GM18508 (cell line): Measurements from ENCODE around the gene TEX13A.
"Not testable (repeated sequence)": the region's sequence is repeated elsewhere in the genome, so short reads cannot be mapped to it uniquely, and the experiment has no call there.

Source experiments
- ATAC-seq: cut with Tn5 transposase; IDR thresholded peaks from one replicate; pipeline ENCODE4 v1.9.1; 2021; ENCODE audit warnings: moderate number of reproducible peaks; ENCODE audit not compliant: insufficient read depth, unreplicated experiment

The TEX13A gene

GRCh38 chrX:105220636-105221035 is at the start of gene TEX13A:
TSS of gene TEX13A (minus strand) at chrX:105220694. CDS start at chrX:105220397, 297 bp downstream.
- no peak for ATAC-seq

DNA sequence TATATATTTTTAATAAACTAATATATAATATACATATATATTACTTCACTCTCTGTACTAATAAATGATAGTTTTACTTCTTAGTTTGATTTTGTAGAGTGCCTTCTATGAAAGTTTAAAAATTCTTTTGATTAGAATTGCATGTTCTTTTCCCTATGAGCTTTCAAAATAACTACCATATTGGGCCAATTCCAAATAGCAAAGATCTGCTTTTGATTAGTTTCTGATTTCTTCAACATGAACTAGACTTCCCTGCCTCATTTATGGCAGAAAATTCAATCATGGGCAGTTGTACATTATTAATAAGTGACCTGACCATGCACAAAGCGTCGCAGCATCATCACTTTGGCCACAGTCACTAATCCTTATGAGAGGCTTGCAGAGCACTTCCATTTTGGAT is 48.9 kb upstream of the TEX13A start:
- no peak for ATAC-seq

DNA sequence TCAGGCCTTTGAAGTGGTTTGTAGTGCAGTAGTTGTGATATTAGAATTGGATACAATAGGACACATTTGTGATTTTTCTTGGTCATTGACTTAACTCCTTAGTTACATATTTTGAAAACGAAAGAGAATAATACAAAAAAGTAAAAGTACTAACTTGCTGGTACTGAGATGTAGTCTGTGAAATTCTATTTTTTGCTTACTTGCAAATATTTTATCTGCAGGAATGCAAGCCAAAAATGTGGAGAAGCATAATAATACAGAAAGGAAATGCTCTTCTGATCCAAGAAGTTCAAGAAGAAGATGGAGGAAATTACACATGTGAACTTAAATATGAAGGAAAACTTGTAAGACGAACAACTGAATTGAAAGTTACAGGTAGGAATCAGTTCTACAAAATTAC is 46.7 kb upstream of the TEX13A start:
- ATAC-seq = no peak

GRCh38 chrX:105266456-105266855 is 46.0 kb upstream of the TEX13A start:
- no peak for ATAC-seq

GRCh38 chrX:105265093-105265492 is 44.6 kb upstream of the TEX13A start:
- ATAC-seq = no peak

DNA sequence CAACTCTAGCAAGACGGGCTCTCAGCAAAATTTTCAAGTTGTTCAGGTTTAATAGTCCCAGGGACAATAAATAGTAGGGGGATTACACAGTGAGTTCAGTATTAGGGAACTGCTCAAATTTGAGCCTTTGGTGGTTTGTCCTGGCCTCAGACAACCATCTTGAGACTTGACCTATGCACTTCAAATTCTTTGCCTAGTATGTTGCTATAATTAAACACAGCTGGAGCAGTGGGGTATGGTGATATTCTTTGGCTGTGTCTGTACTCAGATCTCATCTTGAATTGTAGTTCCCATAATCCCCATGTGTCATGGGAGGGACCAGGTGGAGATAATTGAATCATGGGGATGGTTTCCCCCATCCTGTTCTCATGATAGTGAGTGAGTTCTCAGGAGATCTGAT is 43.3 kb upstream of the TEX13A start:
- ATAC-seq = no peak

DNA sequence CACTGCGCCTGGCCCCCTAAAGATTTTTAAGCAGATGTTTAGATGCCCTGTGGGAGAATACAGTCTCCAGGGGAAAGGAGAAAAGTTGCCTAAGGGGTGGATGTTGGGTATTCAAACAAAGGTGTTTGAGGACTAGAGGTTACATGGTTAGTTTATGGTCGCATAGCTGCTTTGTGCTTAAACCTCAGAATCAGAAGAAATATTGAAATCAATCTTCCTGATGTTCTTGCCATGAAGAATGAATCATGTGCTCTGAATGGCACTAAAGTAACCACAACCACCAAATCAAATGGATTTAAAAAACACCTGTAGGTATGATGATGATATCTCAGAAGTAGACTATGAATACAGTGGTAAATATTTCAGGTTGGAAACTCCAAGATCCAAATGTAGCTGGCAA is 42.7 kb upstream of the TEX13A start:
- ATAC-seq = no peak

DNA sequence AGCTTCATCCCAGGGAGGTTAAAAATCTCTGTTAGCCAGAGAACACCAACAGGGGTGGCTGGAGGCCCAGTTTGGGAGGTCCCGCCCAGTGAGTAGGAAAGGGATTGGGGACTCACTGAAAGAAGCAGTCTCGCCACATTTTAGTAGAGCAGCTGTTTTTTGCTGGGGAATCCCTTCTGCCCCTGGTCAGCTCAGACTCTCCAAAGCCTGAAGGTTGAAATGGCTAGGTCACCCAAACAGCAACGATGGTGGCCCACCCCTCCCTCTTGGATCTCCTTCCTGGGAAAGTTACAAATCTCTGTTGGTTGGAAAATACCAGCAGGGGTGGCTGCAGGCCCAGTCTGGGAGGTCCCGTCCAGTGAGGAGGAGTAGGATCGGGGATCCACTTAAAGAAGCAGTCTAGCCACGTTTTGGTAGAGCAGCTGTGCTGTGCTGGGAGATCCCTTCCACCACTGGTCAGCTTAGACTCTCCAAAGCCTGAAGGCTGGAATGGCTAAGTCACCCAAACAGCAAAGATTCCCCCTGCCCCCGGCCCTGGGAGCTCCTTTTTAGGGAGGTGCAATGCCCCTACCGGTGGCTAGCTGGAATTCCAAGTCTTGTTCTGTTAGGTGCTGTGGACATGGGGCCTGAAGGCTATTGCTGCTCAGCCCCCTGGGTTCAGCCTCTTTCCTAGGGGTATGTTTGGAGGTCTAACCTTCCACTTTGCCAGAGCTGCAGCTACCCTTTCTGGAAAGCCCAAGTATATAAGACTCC is 40.0 kb upstream of the TEX13A start:
- no peak for ATAC-seq

DNA sequence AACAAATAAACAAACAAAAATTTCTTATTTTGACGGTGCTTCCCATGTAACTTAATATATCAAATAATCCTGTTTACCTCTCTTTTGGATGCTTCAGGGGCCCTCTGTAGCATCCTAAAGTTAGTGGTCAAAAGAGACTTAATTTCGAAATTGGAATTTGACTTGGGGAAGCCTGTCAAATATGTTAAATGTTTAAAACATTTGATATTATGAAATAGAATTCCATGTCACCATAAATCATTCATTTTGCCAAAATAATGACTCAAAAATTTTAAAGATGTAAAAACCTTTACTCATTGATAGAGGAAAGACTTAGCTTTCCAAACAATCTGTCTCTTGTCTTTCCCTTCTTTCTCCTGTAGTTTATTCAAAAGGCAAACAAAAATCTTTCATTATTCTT is 20.6 kb upstream of the TEX13A start:
- ATAC-seq = no peak

DNA sequence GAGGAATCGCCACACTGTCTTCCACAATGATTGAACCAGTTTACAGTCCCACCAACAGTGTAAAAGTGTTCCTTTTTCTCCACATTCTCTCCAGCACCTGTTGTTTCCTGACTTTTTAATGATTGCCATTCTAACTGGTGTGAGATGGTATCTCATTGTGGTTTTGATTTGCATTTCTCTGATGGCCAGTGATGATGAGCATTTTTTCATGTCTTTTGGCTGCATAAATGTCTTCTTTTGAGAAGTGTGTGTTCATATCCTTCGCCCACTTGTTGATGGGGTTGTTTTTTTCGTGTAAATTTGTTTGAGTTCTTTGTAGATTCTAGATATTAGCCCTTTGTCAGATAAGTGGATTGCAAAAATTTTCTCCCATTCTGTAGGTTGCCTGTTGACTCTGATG is 16.9 kb upstream of the TEX13A start:
- not testable (repeated sequence) for ATAC-seq

DNA sequence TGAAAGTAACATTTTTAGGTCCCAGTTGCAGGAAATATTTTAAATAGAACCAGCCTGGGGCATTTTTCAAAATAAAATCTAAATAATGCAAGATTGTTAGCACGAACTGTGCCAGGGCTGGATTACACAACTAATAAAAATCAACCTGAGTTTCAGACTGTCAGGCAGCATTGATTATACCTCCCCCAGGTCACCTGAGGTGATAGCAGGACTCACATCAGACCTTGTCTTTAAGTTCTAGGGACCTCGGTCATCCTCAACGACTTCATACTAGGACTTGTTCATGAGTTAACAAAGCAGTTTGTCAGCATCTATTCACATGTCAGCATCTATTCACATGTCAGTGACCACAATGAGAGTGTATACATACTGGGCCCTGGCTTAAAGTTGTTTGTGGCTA is 8.7 kb upstream of the TEX13A start:
- no peak for ATAC-seq

DNA sequence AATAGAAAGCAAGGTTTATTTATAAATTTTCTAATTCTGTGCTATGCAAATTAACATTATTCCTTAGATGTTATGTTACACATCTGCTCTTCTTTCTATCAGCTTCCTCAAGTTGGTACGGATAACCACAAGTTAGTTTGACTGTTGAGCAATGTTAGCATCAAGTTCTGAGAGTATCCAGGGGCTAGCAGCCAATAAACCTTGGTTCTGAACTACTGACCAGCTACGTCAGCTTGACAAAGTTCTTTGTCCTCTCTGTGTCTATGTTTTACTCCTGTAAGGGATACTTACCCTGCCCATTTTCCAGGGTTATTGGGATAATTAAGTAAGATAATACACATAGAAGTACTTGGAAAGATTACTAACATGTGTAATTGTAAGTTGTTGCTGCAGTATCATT is 8.1 kb upstream of the TEX13A start:
- ATAC-seq = no peak

DNA sequence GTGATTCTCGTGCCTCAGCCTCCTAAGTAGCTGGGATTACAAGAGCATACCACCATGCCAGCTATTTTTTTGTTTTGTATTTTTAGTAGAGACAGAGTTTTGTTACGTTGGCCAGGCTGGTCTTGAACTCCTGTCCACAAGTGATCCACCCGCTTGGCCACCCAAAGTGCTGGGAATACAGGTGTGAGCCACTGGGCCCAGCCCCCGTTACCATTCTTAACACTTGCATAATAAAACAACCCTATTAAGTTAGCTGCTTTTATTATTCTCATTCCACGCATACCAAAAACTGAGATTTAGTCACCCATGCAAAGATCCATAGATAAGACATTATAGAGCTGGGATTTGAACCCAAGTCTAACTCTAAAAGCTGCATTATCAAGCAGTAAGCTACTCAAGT is 6.0 kb upstream of the TEX13A start:
- ATAC-seq = no peak

- ATAC-seq = no peak
These were observed 880 bp upstream of the TEX13A start for GRCh38 chrX:105221374-105221773.

GRCh38 chrX:105219454-105220401 is 766 bp downstream of the TEX13A start:
- ATAC-seq = no peak

- ATAC-seq = no peak
These were observed 9.4 kb downstream of the TEX13A start for GRCh38 chrX:105211066-105211575.

DNA sequence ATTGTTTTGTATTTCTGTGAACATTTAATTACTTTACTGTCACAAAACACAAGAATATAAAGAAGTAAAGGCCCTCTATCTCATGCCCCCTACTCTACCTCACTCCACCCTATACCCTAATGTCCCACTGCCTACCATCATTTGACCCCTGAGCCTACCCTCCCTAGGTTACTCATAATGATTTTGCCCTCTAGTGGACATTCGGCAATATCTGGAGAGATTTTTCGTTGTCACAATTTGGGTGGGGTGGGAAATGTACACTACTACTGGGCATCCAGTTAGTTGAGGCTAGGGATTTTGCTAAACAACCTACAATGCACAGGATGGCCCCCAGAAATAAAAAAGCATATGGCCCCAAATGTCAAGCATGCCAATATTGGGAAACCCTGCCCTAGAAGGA is 10.2 kb downstream of the TEX13A start:
- ATAC-seq = no peak

GRCh38 chrX:105209406-105209805 is 11.1 kb downstream of the TEX13A start:
- ATAC-seq = no peak

DNA sequence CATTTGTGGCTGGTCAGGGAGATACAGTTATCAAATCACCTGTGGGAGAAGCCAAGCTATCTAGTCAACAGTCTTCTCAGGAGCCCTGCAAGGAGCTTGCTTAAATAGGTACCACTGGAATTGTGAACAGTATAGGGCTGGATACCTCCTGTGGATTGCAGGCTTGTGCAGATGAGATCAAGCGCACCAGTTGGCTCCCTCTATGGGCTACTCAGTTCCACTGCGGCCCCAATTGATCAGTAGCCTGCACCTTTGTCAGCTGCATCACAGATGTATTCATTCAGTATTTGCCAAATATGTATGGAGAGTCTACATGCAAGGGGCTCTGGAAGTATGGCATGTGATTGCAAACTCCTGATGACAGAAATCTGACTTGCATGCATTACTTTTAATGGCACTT is 28.6 kb downstream of the TEX13A start:
- peak; percentile 75 for ATAC-seq

GRCh38 chrX:105190252-105190853 is 30.1 kb downstream of the TEX13A start:
- no peak for ATAC-seq

DNA sequence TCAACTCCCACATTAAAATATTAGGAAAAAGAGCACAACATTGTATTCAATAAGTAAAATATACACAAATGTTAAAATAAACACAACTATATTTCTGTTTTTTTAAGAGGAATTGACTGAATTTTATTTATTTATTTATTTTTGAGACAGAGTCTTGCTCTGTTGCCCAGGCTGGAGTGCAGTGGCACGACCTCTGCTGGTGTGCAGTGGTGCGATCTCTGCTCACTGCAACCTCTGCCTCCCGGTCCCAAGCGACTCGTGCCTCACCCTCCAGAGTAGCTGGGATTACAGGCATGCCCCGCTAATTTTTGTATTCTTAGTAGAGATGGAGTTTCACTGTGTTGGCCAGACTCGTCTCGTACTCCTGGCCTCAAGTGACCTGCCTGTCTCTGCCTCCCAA is 31.4 kb downstream of the TEX13A start:
- ATAC-seq = no peak
